HepG2 (cell line): ENCODE data around the gene CPT1C. TPM values are rescaled to one million over a fixed set of nuclear protein-coding genes. Genes with fewer than 3 reads are reported as not detected.
A peak's percentile ranks its signal among the peaks of the same experiment; 100 is the strongest.

Experiments
- AKAP8 ChIP-seq: sonication (generic); formaldehyde crosslinking; IDR thresholded peaks from 2 replicates; pipeline ENCODE4 v1.5.1; 2020; ENCODE audit warnings: mild to moderate bottlenecking, missing genetic modification reagents
- BCLAF1 ChIP-seq: fragments of 450-650 bp; IDR thresholded peaks from 2 replicates; pipeline ENCODE4 v1.6.1; 2017; ENCODE audit warnings: mild to moderate bottlenecking
- HHEX ChIP-seq: IDR thresholded peaks from 2 replicates; pipeline ENCODE4 v1.6.1; 2016; ENCODE audit warnings: control low read depth
- NFIB ChIP-seq: sonication (generic); formaldehyde crosslinking; IDR thresholded peaks from 2 replicates; pipeline ENCODE4 v1.9.0; 2021; ENCODE audit warnings: missing genetic modification reagents, mild to moderate bottlenecking, borderline replicate concordance
- POLR2A ChIP-seq, 2 experiments: IDR thresholded peaks; 2 replicates each; pipeline ENCODE4 v1.6.1; 2011; ENCODE audit warnings: low read depth in 2 of 2, low read length in 2 of 2, mild to moderate bottlenecking in 1 of 2, moderate library complexity in 1 of 2; ENCODE audit not compliant: insufficient read depth in 1 of 2
- SMC3 ChIP-seq: IDR thresholded peaks from 2 replicates; pipeline ENCODE4 v1.6.1; 2011; ENCODE audit warnings: low read length, improper control_type of control experiment
- STAT5B ChIP-seq: sonication (generic); formaldehyde crosslinking; IDR thresholded peaks from 2 replicates; pipeline ENCODE4 v1.4.0; 2020; ENCODE audit warnings: missing genetic modification reagents
- SUZ12 ChIP-seq: fragments of 150-350 bp; IDR thresholded peaks from 2 replicates; pipeline ENCODE4 v1.6.1; 2014; ENCODE audit warnings: low read depth, low read length
- TFE3 ChIP-seq: IDR thresholded peaks from 2 replicates; pipeline ENCODE4 v1.6.1; 2016
- THAP9 ChIP-seq: sonication (generic); formaldehyde crosslinking; IDR thresholded peaks from 2 replicates; pipeline ENCODE4; 2020; ENCODE audit warnings: missing genetic modification reagents, mild to moderate bottlenecking, borderline replicate concordance
- ZBTB4 ChIP-seq: sonication (generic); formaldehyde crosslinking; IDR thresholded peaks from 2 replicates; pipeline ENCODE4 v1.4.0; 2020; ENCODE audit warnings: missing genetic modification reagents, mild to moderate bottlenecking, borderline replicate concordance
- ZKSCAN1 ChIP-seq: fragments of 150-350 bp; IDR thresholded peaks from 2 replicates; pipeline ENCODE4 v1.6.1; 2014; ENCODE audit warnings: low read length
- ZNF101 ChIP-seq: sonication (generic); formaldehyde crosslinking; IDR thresholded peaks from 2 replicates; pipeline ENCODE4 v1.4.0; 2020; ENCODE audit warnings: mild to moderate bottlenecking, low read depth, missing genetic modification reagents, borderline replicate concordance
- ZNF230 ChIP-seq: sonication (generic); formaldehyde crosslinking; IDR thresholded peaks from 2 replicates; pipeline ENCODE4 v1.4.0; 2020; ENCODE audit warnings: mild to moderate bottlenecking, missing genetic modification reagents
- ZNF772 ChIP-seq: sonication (generic); formaldehyde crosslinking; IDR thresholded peaks from 2 replicates; pipeline ENCODE4 v1.5.0; 2020; ENCODE audit warnings: mild to moderate bottlenecking, missing genetic modification reagents
- ZNF841 ChIP-seq: sonication (generic); formaldehyde crosslinking; IDR thresholded peaks from 2 replicates; pipeline ENCODE4 v1.8.1; 2023; ENCODE audit warnings: missing genetic modification reagents, borderline replicate concordance
- polyA plus RNA-seq, 8 experiments: library from polyadenylated mRNA; depleted of rRNA in 3 of 8; stranded (reverse) in 7 of 8; unstranded in 1 of 8; fragments of >200 nt; fragmentation: Illumina TruSeq in 4 of 8; extraction: Trizol in 4 of 8; gene quantifications; 2 replicates each; pipeline versions ENCODE4 v1.2.1 to v1.2.3, GENCODE V29; 2011 to 2016; ENCODE audit warnings: low read depth in 4 of 8, missing spikeins in 1 of 8, mixed read lengths in 1 of 8; ENCODE audit not compliant: insufficient read depth in 1 of 8
- total RNA-seq, 5 experiments: library from RNA; depleted of rRNA; stranded (reverse); fragments of >200 nt; fragmentation: Illumina TruSeq; extraction: Trizol; gene quantifications; 2 replicates each; pipeline ENCODE4 v1.2.3, GENCODE V29; 2016; ENCODE audit warnings: low read depth in 1 of 5
- TF ChIP-seq, protein P1 (sequence below): sonication (generic); formaldehyde crosslinking; IDR thresholded peaks from 2 replicates; pipeline ENCODE4 v1.4.0; 2020; ENCODE audit warnings: mild to moderate bottlenecking, missing genetic modification reagents

Gene CPT1C
- total and polyA plus RNA-seq, 2 of the 13 experiments (the other 11 are each of a cell fraction or from before 2014, with no cell fraction given) = 0.18 TPM; not detected in 1

GRCh38 chr19:49677231-49677900 lies 13.6 kb upstream of the CPT1C start, which contains the start of gene PRMT1 (continued):
- TF ChIP-seq ZBTB4 (CRISPR knock-in tag) = no peak
- no peak for TF ChIP-seq ZNF101 (CRISPR knock-in tag)
- TF ChIP-seq NFIB = no peak
- TF ChIP-seq ZNF230 (CRISPR knock-in tag) = no peak
- 0 out of 2 replicates have a peak, but pooled peaks have one; percentile 32 for TF ChIP-seq TFE3 (CRISPR knock-in tag)
- no peak for TF ChIP-seq HHEX (CRISPR knock-in tag)
- TF ChIP-seq, protein P1, sequence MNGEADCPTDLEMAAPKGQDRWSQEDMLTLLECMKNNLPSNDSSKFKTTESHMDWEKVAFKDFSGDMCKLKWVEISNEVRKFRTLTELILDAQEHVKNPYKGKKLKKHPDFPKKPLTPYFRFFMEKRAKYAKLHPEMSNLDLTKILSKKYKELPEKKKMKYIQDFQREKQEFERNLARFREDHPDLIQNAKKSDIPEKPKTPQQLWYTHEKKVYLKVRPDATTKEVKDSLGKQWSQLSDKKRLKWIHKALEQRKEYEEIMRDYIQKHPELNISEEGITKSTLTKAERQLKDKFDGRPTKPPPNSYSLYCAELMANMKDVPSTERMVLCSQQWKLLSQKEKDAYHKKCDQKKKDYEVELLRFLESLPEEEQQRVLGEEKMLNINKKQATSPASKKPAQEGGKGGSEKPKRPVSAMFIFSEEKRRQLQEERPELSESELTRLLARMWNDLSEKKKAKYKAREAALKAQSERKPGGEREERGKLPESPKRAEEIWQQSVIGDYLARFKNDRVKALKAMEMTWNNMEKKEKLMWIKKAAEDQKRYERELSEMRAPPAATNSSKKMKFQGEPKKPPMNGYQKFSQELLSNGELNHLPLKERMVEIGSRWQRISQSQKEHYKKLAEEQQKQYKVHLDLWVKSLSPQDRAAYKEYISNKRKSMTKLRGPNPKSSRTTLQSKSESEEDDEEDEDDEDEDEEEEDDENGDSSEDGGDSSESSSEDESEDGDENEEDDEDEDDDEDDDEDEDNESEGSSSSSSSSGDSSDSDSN (CRISPR knock-in tag) = 0 out of 2 replicates have a peak, but pooled peaks have one; percentile 47
- TF ChIP-seq ZNF772 = no peak; the same call in 1 of the 2 replicates
- no peak for TF ChIP-seq THAP9 (CRISPR knock-in tag)
- no peak for TF ChIP-seq SMC3
- no peak for TF ChIP-seq SUZ12
- TF ChIP-seq BCLAF1 = no peak
- no peak for TF ChIP-seq ZNF841 (CRISPR knock-in tag)
- TF ChIP-seq POLR2A (IDR thresholded peaks at IDR 0.05; ENCODE audit: insufficient read depth in 1 of 2, low read depth in 2 of 2, low read length in 2 of 2) = peak; percentile 94 to 96
- no peak for TF ChIP-seq ZKSCAN1
- 0 out of 2 replicates have a peak, but pooled peaks have one; percentile 7 for TF ChIP-seq AKAP8 (CRISPR knock-in tag)
- TF ChIP-seq STAT5B (CRISPR knock-in tag) = no peak
